T-helper 2 cell treated with Interferon-gamma antibody and Interleukin-4, amounts not matched to agents 5 μg/mL and 100 μg/mL, for 36 hours (primary cell): ENCODE results near the gene ARMC9.
"Not testable (repeated sequence)": the region's sequence is repeated elsewhere in the genome, so short reads cannot be mapped to it uniquely, and the experiment has no call there.

Source experiments
- DNase-seq: peaks from one replicate; pipeline ENCODE4 v3.0.0; 2021; ENCODE audit warnings: low spot score
- H3K27ac Mint-ChIP-seq: one replicate; pipeline ENCODE4 v1.8.0; 2021; ENCODE audit warnings: mild to moderate bottlenecking, mixed read lengths
- H3K27me3 Mint-ChIP-seq: one replicate; pipeline ENCODE4 v1.8.0; 2021; ENCODE audit warnings: low read depth, mixed read lengths
- H3K36me3 Mint-ChIP-seq: one replicate; pipeline ENCODE4 v1.8.0; 2021; ENCODE audit warnings: low read depth, mixed read lengths
- H3K4me1 Mint-ChIP-seq: one replicate; pipeline ENCODE4 v1.8.0; 2021; ENCODE audit warnings: low read depth, mixed read lengths
- H3K4me3 Mint-ChIP-seq: one replicate; pipeline ENCODE4 v1.8.0; 2022; ENCODE audit warnings: mild to moderate bottlenecking, moderate library complexity, mixed read lengths
- H3K9me3 Mint-ChIP-seq: one replicate; pipeline ENCODE4 v1.8.0; 2021; ENCODE audit warnings: mixed read lengths

ARMC9 gene

GRCh38 chr2:231394211-231395141, 196.0 kb downstream of the ARMC9 start:
- Mint-ChIP-seq H3K27ac (no peak overlapping the region), H3K4me3 (peak overlapping the region; percentile 27), H3K36me3 (no peaks in the 10 kb centered on the region), H3K9me3 (no peaks in the 10 kb centered on the region), H3K4me1 (peaks cover 8% of the 10 kb centered on the region), H3K27me3 (peaks cover 29% of the 10 kb centered on the region)
- no peak for DNase-seq

GRCh38 chr2:231395188-231396057, 197.0 kb downstream of the ARMC9 start, which contains the start of gene B3GNT7:
TSS of gene B3GNT7 (plus strand) at chr2:231395710. CDS start at chr2:231395804, 94 bp downstream.
- Mint-ChIP-seq H3K4me3 (peak within 1 kb of the TSS; percentile 27), H3K36me3 (no peaks in the 10 kb centered on the region), H3K9me3 (no peaks in the 10 kb centered on the region), H3K4me1 (peaks cover 8% of the 10 kb centered on the region), H3K27ac (no peak within 1 kb of the TSS), H3K27me3 (peaks cover 29% of the 10 kb centered on the region)
- no peak for DNase-seq

- Mint-ChIP-seq H3K4me1 (peaks cover 8% of the 10 kb centered on the region), H3K27me3 (peaks cover 29% of the 10 kb centered on the region), H3K4me3 (no peak overlapping the region), H3K9me3 (no peaks in the 10 kb centered on the region), H3K27ac (no peak overlapping the region), H3K36me3 (no peaks in the 10 kb centered on the region)
- DNase-seq: no peak
Observed at GRCh38 chr2:231396058-231396821, 197.8 kb downstream of the ARMC9 start.

GRCh38 chr2:231397011-231397927, 198.8 kb downstream of the ARMC9 start:
- H3K4me3 Mint-ChIP-seq: no peak overlapping the region
- no peaks in the 10 kb centered on the region for H3K9me3 Mint-ChIP-seq
- no peak overlapping the region for H3K27ac Mint-ChIP-seq
- no peaks in the 10 kb centered on the region for H3K36me3 Mint-ChIP-seq
- peaks cover 8% of the 10 kb centered on the region for H3K4me1 Mint-ChIP-seq
- DNase-seq: no peak
- peaks cover 31% of the 10 kb centered on the region for H3K27me3 Mint-ChIP-seq

- H3K4me1 Mint-ChIP-seq: peaks cover 8% of the 10 kb centered on the region
- H3K9me3 Mint-ChIP-seq: no peaks in the 10 kb centered on the region
- H3K4me3 Mint-ChIP-seq: no peak overlapping the region
- no peak for DNase-seq
- no peak overlapping the region for H3K27ac Mint-ChIP-seq
- H3K36me3 Mint-ChIP-seq: no peaks in the 10 kb centered on the region
- H3K27me3 Mint-ChIP-seq: peaks cover 31% of the 10 kb centered on the region
Observed at GRCh38 chr2:231397928-231398294, 199.5 kb downstream of the ARMC9 start.

- Mint-ChIP-seq H3K36me3 (no peaks in the 10 kb centered on the region), H3K4me1 (peaks cover 4% of the 10 kb centered on the region), H3K4me3 (no peak overlapping the region), H3K9me3 (no peaks in the 10 kb centered on the region), H3K27me3 (peaks cover 26% of the 10 kb centered on the region), H3K27ac (no peak overlapping the region)
- DNase-seq: no peak
Observed at GRCh38 chr2:231398585-231398984, 200.2 kb downstream of the ARMC9 start.

- H3K27me3 Mint-ChIP-seq: peaks cover 24% of the 10 kb centered on the region
- no peak overlapping the region for H3K4me3 Mint-ChIP-seq
- no peaks in the 10 kb centered on the region for H3K9me3 Mint-ChIP-seq
- no peaks in the 10 kb centered on the region for H3K36me3 Mint-ChIP-seq
- peaks cover 2% of the 10 kb centered on the region for H3K4me1 Mint-ChIP-seq
- DNase-seq: no peak
- no peak overlapping the region for H3K27ac Mint-ChIP-seq
Observed at GRCh38 chr2:231399046-231399852, 200.8 kb downstream of the ARMC9 start.

- no peak for DNase-seq
- no peak overlapping the region for H3K27ac Mint-ChIP-seq
- H3K4me3 Mint-ChIP-seq: no peak overlapping the region
- H3K4me1 Mint-ChIP-seq: peaks cover under 1% of the 10 kb centered on the region
- no peaks in the 10 kb centered on the region for H3K9me3 Mint-ChIP-seq
- H3K27me3 Mint-ChIP-seq: peaks cover 18% of the 10 kb centered on the region
- H3K36me3 Mint-ChIP-seq: no peaks in the 10 kb centered on the region
Observed at GRCh38 chr2:231399853-231400680, 201.6 kb downstream of the ARMC9 start.

GRCh38 chr2:231400681-231401080, 202.2 kb downstream of the ARMC9 start:
- not testable (repeated sequence) for H3K4me1 Mint-ChIP-seq, H3K27ac Mint-ChIP-seq, H3K36me3 Mint-ChIP-seq, H3K4me3 Mint-ChIP-seq, DNase-seq, H3K9me3 Mint-ChIP-seq
- H3K27me3 Mint-ChIP-seq: peaks cover 16% of the 10 kb centered on the region

- H3K36me3 Mint-ChIP-seq, H3K4me3 Mint-ChIP-seq, DNase-seq, H3K27ac Mint-ChIP-seq, H3K9me3 Mint-ChIP-seq, H3K4me1 Mint-ChIP-seq: not testable (repeated sequence)
- peaks cover 16% of the 10 kb centered on the region for H3K27me3 Mint-ChIP-seq
Observed at GRCh38 chr2:231401101-231401500, 202.7 kb downstream of the ARMC9 start.

- DNase-seq, H3K4me3 Mint-ChIP-seq, H3K9me3 Mint-ChIP-seq, H3K36me3 Mint-ChIP-seq, H3K27me3 Mint-ChIP-seq, H3K27ac Mint-ChIP-seq: not testable (repeated sequence)
- H3K4me1 Mint-ChIP-seq: peaks cover 17% of the 10 kb centered on the region
Observed at GRCh38 chr2:231403421-231404182, 205.2 kb downstream of the ARMC9 start.
